ENCODE data around the gene GNAL. TPM values are rescaled to one million over a fixed set of nuclear protein-coding genes. Genes with fewer than 3 reads are reported as not detected.

The GNAL gene
- total RNA-seq, 1 donor from 2014 or later: 1.1 TPM

- TF ChIP-seq CTCF (IDR thresholded peaks at IDR 0.05; ENCODE audit: borderline replicate concordance): no peak
Observed at GRCh38 chr18:11859282-11859830, 170.3 kb downstream of the GNAL start.

GRCh38 chr18:11859903-11860407, 170.9 kb downstream of the GNAL start:
- no peak overlapping the region for H3K4me3 ChIP-seq
- intact Hi-C loops (cut with micrococcal nuclease): no loop called here

More at GRCh38 chr18:11859282-11859830, 170.3 kb downstream of the GNAL start:
- H3K36me3 ChIP-seq: peaks cover 7% of the 10 kb centered on the region
- no peak overlapping the region for H3K4me3 ChIP-seq
- peaks cover 15% of the 10 kb centered on the region for H3K4me1 ChIP-seq
- no peak for DNase-seq
- H3K27me3 ChIP-seq (ENCODE audit: low read depth): no peaks in the 10 kb centered on the region
- intact Hi-C loops (cut with micrococcal nuclease): no loop called here
- no peak overlapping the region for H3K27ac ChIP-seq (replicated peaks)
- no peaks in the 10 kb centered on the region for H3K9me3 ChIP-seq (replicated peaks)

GRCh38 chr18:11860594-11861450, 171.8 kb downstream of the GNAL start:
- Histone ChIP-seq H3K9me3 (replicated peaks) (no peaks in the 10 kb centered on the region), H3K4me1 (peaks cover 11% of the 10 kb centered on the region), H3K27ac (replicated peaks) (no peak overlapping the region), H3K36me3 (no peaks in the 10 kb centered on the region), H3K27me3 (ENCODE audit: low read depth) (no peaks in the 10 kb centered on the region), H3K4me3 (no peak overlapping the region)
- no peak for DNase-seq
- intact Hi-C loops (cut with micrococcal nuclease): no loop called here
- TF ChIP-seq CTCF (IDR thresholded peaks at IDR 0.05; ENCODE audit: borderline replicate concordance): no peak

More at GRCh38 chr18:11859903-11860407, 170.9 kb downstream of the GNAL start:
- no peaks in the 10 kb centered on the region for H3K9me3 ChIP-seq (replicated peaks)
- no peak overlapping the region for H3K27ac ChIP-seq (replicated peaks)
- TF ChIP-seq CTCF (IDR thresholded peaks at IDR 0.05; ENCODE audit: borderline replicate concordance): no peak
- peaks cover 4% of the 10 kb centered on the region for H3K36me3 ChIP-seq
- no peaks in the 10 kb centered on the region for H3K27me3 ChIP-seq (ENCODE audit: low read depth)
- peaks cover 11% of the 10 kb centered on the region for H3K4me1 ChIP-seq
- DNase-seq: no peak

- H3K4me1 ChIP-seq: peaks cover 11% of the 10 kb centered on the region
- H3K9me3 ChIP-seq (replicated peaks): no peaks in the 10 kb centered on the region
- TF ChIP-seq CTCF (IDR thresholded peaks at IDR 0.05; ENCODE audit: borderline replicate concordance): no peak
- intact Hi-C loops (cut with micrococcal nuclease): no loop called here
- no peaks in the 10 kb centered on the region for H3K27me3 ChIP-seq (ENCODE audit: low read depth)
- no peak overlapping the region for H3K27ac ChIP-seq (replicated peaks)
- no peak overlapping the region for H3K4me3 ChIP-seq
- DNase-seq: no peak
- no peaks in the 10 kb centered on the region for H3K36me3 ChIP-seq
Observed at GRCh38 chr18:11861583-11862288, 172.7 kb downstream of the GNAL start.

GRCh38 chr18:11862468-11863137, 173.5 kb downstream of the GNAL start:
- TF ChIP-seq CTCF (IDR thresholded peaks at IDR 0.05; ENCODE audit: borderline replicate concordance): no peak
- H3K4me1 ChIP-seq: peaks cover 5% of the 10 kb centered on the region
- no peak overlapping the region for H3K27ac ChIP-seq (replicated peaks)
- intact Hi-C loops (cut with micrococcal nuclease): no loop called here
- H3K36me3 ChIP-seq: no peaks in the 10 kb centered on the region
- H3K27me3 ChIP-seq (ENCODE audit: low read depth): no peaks in the 10 kb centered on the region
- DNase-seq: no peak
- no peak overlapping the region for H3K4me3 ChIP-seq
- H3K9me3 ChIP-seq (replicated peaks): no peaks in the 10 kb centered on the region

Measured in left ventricle myocardium inferior (tissue), 1 donor.